ENCODE results near the gene CRP.

- no peak for TF ChIP-seq EZH2 (IDR thresholded peaks at IDR 0.05; ENCODE audit: borderline replicate concordance)
- TF ChIP-seq CTCF (IDR thresholded peaks at IDR 0.05; ENCODE audit: poor library complexity) = no peak
Measured at GRCh38 chr1:159705904-159706256, 8.5 kb downstream of the CRP start.

All from hepatocyte (in vitro differentiated cells).